HUES64 (cell line): ENCODE results near the gene POU2AF2. TPM values are rescaled to one million over a fixed set of nuclear protein-coding genes. Genes with fewer than 3 reads are reported as not detected.
"Not testable (repeated sequence)": the region's sequence is repeated elsewhere in the genome, so short reads cannot be mapped to it uniquely, and the experiment has no call there.

Experiments used
- H3K27ac ChIP-seq: 2 replicates; pipeline ENCODE4 v1.7.0; 2013; ENCODE audit warnings: low read depth, low read length, inconsistent platforms
- H3K27me3 ChIP-seq: 2 replicates; pipeline ENCODE4 v1.6.1; 2013; ENCODE audit warnings: mild to moderate bottlenecking, low read length; ENCODE audit not compliant: insufficient read depth
- H3K36me3 ChIP-seq: 2 replicates; pipeline ENCODE4 v1.6.1; 2013; ENCODE audit warnings: mild to moderate bottlenecking, low read length; ENCODE audit not compliant: insufficient read depth
- H3K4me1 ChIP-seq: 2 replicates; pipeline ENCODE4 v1.6.1; 2013; ENCODE audit warnings: mild to moderate bottlenecking, low read length, moderate library complexity; ENCODE audit not compliant: insufficient read depth
- H3K4me3 ChIP-seq: 2 replicates; pipeline ENCODE4 v1.5.1; 2013; ENCODE audit warnings: mild to moderate bottlenecking, low read length, moderate library complexity
- H3K9ac ChIP-seq: 2 replicates; pipeline ENCODE4 v1.6.1; 2013; ENCODE audit warnings: mild to moderate bottlenecking, low read depth, low read length
- H3K9me3 ChIP-seq: 2 replicates; pipeline ENCODE4 v1.6.1; 2013; ENCODE audit warnings: low read depth, low read length; ENCODE audit not compliant: insufficient read depth
- WGBS: fragments of 150-250, 120-280 bp; methylation state at CpG from one replicate; pipeline ENCODE4 v1.1.7; 2013; ENCODE audit warnings: missing lambda C conversion rate; 5-methylcytosine and 5-hydroxymethylcytosine counted together
- polyA plus RNA-seq, 2 experiments: library from polyadenylated mRNA; stranded (reverse); fragments of 50-300 nt; gene quantifications; one replicate each; pipeline ENCODE4 v1.2.3, GENCODE V29; 2013

Gene POU2AF2, protein sequence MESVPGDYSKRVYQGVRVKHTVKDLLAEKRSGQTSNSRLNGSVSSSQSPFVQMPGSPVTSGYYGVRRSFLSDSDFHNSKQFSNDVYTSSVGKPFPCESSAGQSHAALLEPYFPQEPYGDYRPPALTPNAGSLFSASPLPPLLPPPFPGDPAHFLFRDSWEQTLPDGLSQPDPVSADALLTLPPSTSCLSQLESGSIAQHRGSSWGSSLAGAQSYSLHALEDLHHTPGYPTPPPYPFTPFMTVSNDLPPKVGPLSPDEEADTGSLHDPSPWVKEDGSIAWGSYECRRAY
- not detected for polyA plus RNA-seq (2013, experiment 1 of 2)
- not detected for polyA plus RNA-seq (2013, experiment 2 of 2)

DNA sequence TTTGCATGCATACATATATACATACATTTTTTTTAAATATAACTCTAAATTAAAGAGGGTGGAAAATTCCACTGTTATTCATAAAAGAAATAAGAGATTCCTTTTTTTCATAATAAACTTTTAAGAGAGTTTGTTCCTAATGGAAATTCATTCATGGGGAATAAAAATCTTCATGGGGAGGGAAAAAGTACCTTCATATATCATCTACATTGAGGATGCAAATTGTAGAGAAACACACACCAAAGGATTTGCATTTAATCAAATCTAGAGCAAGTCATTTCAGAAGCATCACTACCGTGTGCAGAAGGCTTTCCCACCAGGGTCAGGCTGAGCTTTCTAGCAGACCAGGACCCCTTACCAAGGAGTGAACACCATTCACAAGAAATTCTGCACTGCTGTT lies at the start of gene POU2AF2:
Gene POU2AF2 (plus strand): TSS at position 301 of the 400 bp plus-strand sequence. CDS start 129 bp downstream, outside the sequence.
- Histone ChIP-seq H3K27me3 (no peaks in the 10 kb centered on the region), H3K4me1 (no peaks in the 10 kb centered on the region), H3K9me3 (no peaks in the 10 kb centered on the region), H3K36me3 (no peaks in the 10 kb centered on the region), H3K9ac (no peak within 1 kb of the TSS), H3K27ac (no peak within 1 kb of the TSS), H3K4me3 (no peak within 1 kb of the TSS)
- 90% methylated on average over 1 of the region's 1 CpG for WGBS

DNA sequence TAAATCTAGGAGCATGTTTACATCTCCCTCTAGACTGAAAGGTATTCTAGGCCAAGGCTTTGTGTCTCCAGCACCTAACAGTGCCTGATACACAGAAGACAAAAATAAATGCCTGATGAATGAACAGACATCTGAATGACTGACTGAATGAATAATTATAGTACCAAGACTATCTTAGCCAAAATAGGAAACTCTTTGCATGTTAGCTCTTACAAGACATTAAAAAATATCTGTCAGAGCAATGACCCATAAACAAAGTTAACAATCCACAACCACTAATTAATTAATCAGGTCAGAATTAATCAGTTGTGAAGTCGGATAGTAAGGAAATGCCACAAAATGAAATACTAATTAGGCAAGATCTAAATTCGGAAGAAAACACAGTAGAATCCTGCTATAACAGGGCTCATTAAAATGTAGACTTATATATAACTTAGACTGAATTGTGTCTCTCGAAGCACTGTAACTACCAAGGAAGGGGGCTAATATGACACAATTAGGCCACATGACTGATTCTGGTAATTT lies 45.5 kb upstream of the POU2AF2 start:
- Histone ChIP-seq H3K9me3 (no peaks in the 10 kb centered on the region), H3K4me1 (no peaks in the 10 kb centered on the region), H3K27me3 (no peaks in the 10 kb centered on the region), H3K9ac (no peak overlapping the region), H3K27ac (no peak overlapping the region), H3K36me3 (no peaks in the 10 kb centered on the region), H3K4me3 (no peak overlapping the region)
- WGBS, result 63% methylated on average over 3 of the region's 3 CpGs

DNA sequence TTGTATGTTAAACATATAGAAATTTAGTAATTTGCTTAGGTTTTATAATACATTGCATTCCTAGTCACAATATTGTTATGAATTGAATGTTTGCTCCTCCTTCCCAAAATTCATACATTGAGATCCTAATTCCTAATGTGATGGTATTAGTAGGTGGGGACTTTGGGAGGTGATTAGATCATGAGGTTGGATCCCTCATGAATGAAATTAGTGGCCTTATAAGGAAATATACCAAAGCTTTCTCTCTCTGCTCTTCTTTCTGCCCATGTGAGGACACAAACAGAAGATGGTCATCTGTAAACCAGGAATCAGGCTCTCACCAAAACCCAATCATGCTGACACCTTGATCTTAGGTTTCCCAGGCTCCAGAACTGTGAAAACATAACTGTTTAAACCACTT lies 41.3 kb upstream of the POU2AF2 start:
- Histone ChIP-seq H3K36me3 (no peaks in the 10 kb centered on the region), H3K27me3 (no peaks in the 10 kb centered on the region), H3K9ac (no peak overlapping the region), H3K9me3 (no peaks in the 10 kb centered on the region), H3K27ac (no peak overlapping the region), H3K4me3 (no peak overlapping the region), H3K4me1 (no peaks in the 10 kb centered on the region)

DNA sequence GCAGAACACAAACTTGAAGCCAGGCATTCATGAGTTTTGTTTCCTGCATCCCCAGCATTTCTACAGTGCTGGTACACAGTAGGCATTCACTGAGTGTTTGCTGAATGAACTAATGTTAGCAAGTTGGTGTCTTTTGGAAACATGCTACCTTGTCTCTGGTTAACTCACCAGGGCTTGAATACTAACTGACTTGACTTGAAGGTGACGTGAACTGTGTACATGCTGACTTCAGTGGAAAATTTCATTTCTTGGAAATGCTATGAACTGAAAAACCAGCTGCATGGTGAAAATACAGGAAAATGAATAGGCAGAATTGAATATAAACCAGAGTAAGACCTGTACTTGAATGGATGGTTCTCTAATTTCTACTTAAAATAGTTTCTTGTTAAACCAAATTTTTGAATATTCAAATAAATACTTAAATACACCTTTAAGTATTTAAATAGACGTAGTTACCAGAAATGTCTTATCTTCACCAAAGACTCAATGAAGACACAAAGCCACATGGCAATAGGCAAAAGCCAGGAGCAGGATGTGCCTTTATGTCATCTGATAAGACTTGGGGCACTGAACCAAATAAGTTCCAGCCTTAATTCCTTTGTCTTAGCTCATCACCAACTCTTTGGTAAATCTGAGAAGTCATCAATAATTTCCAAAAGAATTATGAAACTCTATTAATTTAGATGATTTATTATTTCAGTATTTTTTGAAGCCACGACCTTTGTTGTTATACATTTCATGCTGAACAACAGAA lies 39.7 kb upstream of the POU2AF2 start:
- Histone ChIP-seq H3K4me3 (no peak overlapping the region), H3K4me1 (no peaks in the 10 kb centered on the region), H3K27me3 (no peaks in the 10 kb centered on the region), H3K9me3 (no peaks in the 10 kb centered on the region), H3K36me3 (no peaks in the 10 kb centered on the region), H3K27ac (no peak overlapping the region), H3K9ac (no peak overlapping the region)
- WGBS, result over 99% methylated on average over 2 of the region's 3 CpGs

DNA sequence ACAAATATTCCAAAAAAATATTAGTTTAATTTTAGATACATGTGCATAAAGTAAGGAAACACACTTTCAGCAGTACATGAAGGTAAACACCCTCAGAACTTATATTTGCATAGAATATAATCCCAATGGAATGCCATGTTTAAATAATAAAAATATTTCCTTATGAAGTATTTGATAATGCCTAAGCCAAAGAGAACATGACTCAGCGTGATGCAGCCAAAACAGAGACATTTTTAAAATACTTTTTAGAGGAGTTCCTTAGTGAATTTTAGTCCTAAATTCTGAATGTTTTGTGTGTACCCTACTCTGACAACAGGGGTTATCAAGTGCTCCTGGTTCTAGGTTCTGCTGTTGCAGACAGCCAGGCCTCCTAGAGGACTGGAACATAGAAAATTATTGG lies 39.1 kb upstream of the POU2AF2 start:
- 100% methylated on average over 1 of the region's 1 CpG for WGBS
- no peak overlapping the region for H3K27ac ChIP-seq
- H3K36me3 ChIP-seq, result no peaks in the 10 kb centered on the region
- H3K27me3 ChIP-seq, result no peaks in the 10 kb centered on the region
- H3K4me3 ChIP-seq, result no peak overlapping the region
- H3K4me1 ChIP-seq, result no peaks in the 10 kb centered on the region
- no peaks in the 10 kb centered on the region for H3K9me3 ChIP-seq
- H3K9ac ChIP-seq, result no peak overlapping the region

DNA sequence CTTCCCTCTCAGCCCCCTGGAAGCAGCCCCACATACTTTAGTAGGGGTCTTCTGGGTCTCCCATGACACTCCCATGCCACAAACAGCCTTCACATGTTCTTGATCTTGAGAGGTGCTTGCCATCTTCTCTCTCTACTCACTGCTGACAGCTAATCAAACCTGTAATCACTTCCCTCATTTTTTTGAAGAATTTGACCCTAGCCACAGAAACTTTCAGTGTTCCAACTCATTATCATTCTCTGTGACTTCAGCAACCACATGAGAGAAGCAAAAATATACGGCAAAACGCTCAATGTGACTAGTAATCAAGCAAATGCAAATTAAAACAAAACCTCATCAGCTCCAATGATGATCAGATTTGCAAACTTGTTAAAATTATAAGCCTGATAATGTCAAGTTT lies 38.3 kb upstream of the POU2AF2 start:
- no peaks in the 10 kb centered on the region for H3K36me3 ChIP-seq
- H3K4me3 ChIP-seq, result no peak overlapping the region
- H3K27me3 ChIP-seq, result no peaks in the 10 kb centered on the region
- H3K4me1 ChIP-seq, result no peaks in the 10 kb centered on the region
- no peak overlapping the region for H3K9ac ChIP-seq
- no peaks in the 10 kb centered on the region for H3K9me3 ChIP-seq
- H3K27ac ChIP-seq, result no peak overlapping the region
- WGBS, result 100% methylated on average over 2 of the region's 2 CpGs

DNA sequence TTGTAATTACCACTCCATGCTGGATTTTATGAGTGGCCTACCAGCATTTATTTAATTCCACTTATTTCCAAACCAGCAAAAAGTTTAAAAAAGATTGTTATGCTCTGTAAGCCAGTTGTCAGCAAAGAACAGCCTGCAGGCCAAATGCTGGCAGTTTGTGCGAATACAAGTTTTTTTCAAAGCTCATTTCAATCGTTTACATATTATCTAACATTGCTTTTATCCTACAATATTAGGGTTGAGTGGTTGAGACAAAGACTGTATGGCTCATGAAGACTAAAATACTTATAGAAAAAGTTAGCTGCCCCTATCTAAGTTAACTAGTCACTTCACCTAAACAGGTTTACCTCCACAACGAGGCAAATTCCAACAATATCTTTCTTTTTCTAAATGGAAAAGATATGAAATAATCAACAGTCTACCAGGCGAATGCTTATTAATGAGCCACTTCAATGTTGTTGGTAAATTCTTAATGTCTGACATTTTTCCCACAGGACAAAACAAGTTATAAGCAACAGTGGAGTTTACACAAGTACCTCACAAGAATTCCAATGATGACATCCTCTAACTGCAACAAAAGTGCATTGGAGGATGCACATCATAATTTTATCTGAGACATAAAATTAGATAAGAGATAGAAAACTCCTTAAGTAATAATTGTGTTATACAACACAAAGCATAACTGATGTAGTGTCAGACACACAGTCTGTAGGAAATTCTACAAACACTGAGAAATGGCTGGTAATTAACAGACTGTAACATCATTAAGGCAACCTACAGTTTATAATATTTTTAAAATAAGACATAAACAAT lies 35.8 kb upstream of the POU2AF2 start:
- H3K27me3 ChIP-seq, result no peaks in the 10 kb centered on the region
- H3K4me1 ChIP-seq, result no peaks in the 10 kb centered on the region
- no peaks in the 10 kb centered on the region for H3K9me3 ChIP-seq
- 88% methylated on average over 2 of the region's 4 CpGs for WGBS
- H3K36me3 ChIP-seq, result no peaks in the 10 kb centered on the region
- H3K4me3 ChIP-seq, result no peak overlapping the region
- no peak overlapping the region for H3K9ac ChIP-seq
- no peak overlapping the region for H3K27ac ChIP-seq

DNA sequence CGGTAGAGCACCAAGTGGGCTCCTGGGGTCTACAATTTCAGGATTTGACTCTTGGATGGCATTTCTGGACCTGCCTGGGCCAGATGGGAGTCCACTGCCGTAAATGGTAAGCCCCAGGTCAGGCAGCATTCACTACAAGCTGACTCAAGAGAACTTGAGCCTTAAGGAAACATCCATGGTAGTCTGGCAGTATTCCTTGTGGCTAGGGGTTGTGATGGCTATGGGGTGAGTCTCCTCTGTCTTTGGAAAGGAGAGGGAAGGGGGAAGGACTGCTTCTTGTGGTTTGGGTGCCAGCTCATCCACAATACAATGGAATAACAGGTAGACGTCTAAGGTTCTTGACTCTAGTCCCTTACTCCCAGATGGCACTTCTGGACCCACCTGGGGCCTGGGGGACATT lies 32.3 kb upstream of the POU2AF2 start:
- WGBS, result 91% methylated on average over 3 of the region's 3 CpGs
- Histone ChIP-seq H3K27ac (no peak overlapping the region), H3K9me3 (no peaks in the 10 kb centered on the region), H3K4me1 (no peaks in the 10 kb centered on the region), H3K36me3 (no peaks in the 10 kb centered on the region), H3K4me3 (no peak overlapping the region), H3K9ac (no peak overlapping the region), H3K27me3 (no peaks in the 10 kb centered on the region)

DNA sequence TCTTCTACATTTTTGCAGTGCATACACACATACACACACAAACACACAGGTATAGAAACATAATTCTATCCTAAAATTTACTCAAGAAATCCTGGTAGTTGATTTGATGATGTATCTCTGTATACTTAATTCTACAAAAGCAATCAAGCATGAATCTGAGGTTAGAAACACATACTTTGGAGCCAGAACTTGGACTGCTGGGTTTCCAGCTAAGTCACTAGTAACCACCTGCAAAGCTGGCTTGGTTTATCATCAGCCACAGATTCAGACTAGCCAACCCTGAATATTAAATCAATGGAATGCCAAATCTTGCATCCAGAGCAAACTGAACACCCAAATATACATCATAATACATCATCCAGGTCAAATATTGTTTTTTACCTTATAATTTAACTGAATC lies 24.8 kb upstream of the POU2AF2 start:
- Histone ChIP-seq H3K4me3 (no peak overlapping the region), H3K9ac (no peak overlapping the region), H3K9me3 (no peaks in the 10 kb centered on the region), H3K36me3 (no peaks in the 10 kb centered on the region), H3K27me3 (no peaks in the 10 kb centered on the region), H3K27ac (no peak overlapping the region), H3K4me1 (no peaks in the 10 kb centered on the region)

DNA sequence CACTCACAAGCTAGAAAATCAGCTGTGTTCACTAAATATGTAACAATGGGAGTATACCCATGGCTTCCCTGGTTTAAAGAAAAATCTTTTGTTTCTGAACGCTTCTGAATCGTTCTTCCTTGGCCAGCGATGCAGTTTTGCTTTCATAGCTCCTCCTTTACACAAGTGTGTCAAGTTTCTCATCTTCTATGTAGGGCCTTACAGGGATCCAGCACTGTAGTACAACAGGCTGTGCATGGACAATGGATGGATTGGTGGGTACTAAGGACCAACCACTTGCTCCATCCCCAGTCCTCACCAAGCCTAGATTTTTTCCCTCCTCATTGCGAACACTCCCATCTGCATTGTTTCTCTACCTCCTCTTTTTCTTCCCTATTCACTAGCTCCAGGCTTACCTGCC lies 24.3 kb upstream of the POU2AF2 start:
- Histone ChIP-seq H3K9me3 (no peaks in the 10 kb centered on the region), H3K4me3 (no peak overlapping the region), H3K4me1 (no peaks in the 10 kb centered on the region), H3K36me3 (no peaks in the 10 kb centered on the region), H3K9ac (no peak overlapping the region), H3K27ac (no peak overlapping the region), H3K27me3 (no peaks in the 10 kb centered on the region)
- 93% methylated on average over 4 of the region's 4 CpGs for WGBS

DNA sequence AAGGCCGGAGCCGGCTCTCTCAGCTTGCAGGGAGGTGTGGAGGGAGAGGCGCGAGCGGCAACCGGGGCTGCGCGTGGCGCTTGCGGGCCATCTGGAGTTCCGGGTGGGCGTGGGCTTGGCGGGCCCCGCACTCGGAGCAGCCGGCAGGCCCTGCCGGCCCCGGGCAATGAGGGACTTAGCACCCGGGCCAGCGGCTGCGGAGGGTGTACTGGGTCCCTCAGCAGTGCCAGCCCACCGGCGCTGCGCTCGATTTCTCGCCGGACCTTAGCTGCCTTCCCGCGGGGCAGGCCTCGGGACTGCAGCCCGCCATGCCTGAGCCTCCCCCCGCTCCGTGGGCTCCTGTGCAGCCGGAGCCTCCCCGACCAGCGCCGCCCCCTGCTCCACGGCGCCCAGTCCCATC lies 23.6 kb upstream of the POU2AF2 start:
- not testable (repeated sequence) for H3K4me3 ChIP-seq, H3K9ac ChIP-seq, H3K36me3 ChIP-seq, H3K27ac ChIP-seq, H3K9me3 ChIP-seq, H3K27me3 ChIP-seq, H3K4me1 ChIP-seq
- WGBS, result 95% methylated on average over 39 of the region's 39 CpGs
